Ovary (tissue), 9 donors: Measurements from ENCODE around the gene AK1. TPM values are rescaled to one million over a fixed set of nuclear protein-coding genes. Genes with fewer than 3 reads are reported as not detected.

Experiments used
- DNase-seq, 5 donors: peaks; one replicate each; pipeline ENCODE4 v3.0.0-alpha.2; 2019 to 2020
- H3K27ac ChIP-seq, 2 donors: fragments of 200-600 bp; one replicate each; pipeline versions ENCODE4 v1.5.1 to v1.8.0; 2019 to 2022
- H3K27me3 ChIP-seq: fragments of 200-600 bp; one replicate; pipeline ENCODE4 v1.8.0; 2022
- H3K36me3 ChIP-seq: fragments of 200-600 bp; sonication (generic); one replicate; pipeline ENCODE4 v1.5.1; 2019
- H3K4me1 ChIP-seq: one replicate; pipeline ENCODE4 v1.8.1; 2013; ENCODE audit warnings: mild to moderate bottlenecking, moderate library complexity; ENCODE audit not compliant: insufficient read depth
- H3K4me3 ChIP-seq: fragments of 200-600 bp; sonication (generic); one replicate; pipeline ENCODE4 v1.5.1; 2017
- H3K9me3 ChIP-seq, 2 donors: fragments of 200-600 bp in 1 of 2; sonication (generic) in 1 of 2; one replicate each; pipeline versions ENCODE4 v1.5.1 to v1.8.1; 2013 to 2019; ENCODE audit warnings: mild to moderate bottlenecking in 1 of 2, moderate library complexity in 1 of 2
- CTCF ChIP-seq, 3 donors: fragments of 450-650 bp in 2 of 3; fragments of 200-600 bp in 1 of 3; IDR thresholded peaks; one replicate each; pipeline versions ENCODE4 v1.5.1 to v1.8.0; 2016 to 2022; ENCODE audit warnings: antibody characterized with exemption in 3 of 3, mild to moderate bottlenecking in 1 of 3
- EP300 ChIP-seq: sonication (generic); formaldehyde crosslinking; IDR thresholded peaks from one replicate; pipeline ENCODE4 v1.6.1; 2017; ENCODE audit warnings: antibody characterized with exemption
- POLR2A ChIP-seq: fragments of 450-650 bp; IDR thresholded peaks from one replicate; pipeline ENCODE4 v1.6.1; 2017; ENCODE audit warnings: antibody characterized with exemption, mild to moderate bottlenecking, moderate library complexity
- WGBS, 3 donors: extraction: QIAGEN DNeasy Blood & Tissue Kit in 1 of 3; methylation state at CpG; one replicate each; pipeline versions ENCODE4 v1.1.5 to v1.1.7; 2013 to 2017; 5-methylcytosine and 5-hydroxymethylcytosine counted together
- intact Hi-C, 4 donors: fragments of 100-400 bp; cut with DNase I; formaldehyde crosslinking; loops; one replicate each; pipeline versions ENCODE4 v1.11.0 to v1.15.1; 2022 to 2023
- polyA plus RNA-seq, 2 donors: library from polyadenylated mRNA; stranded (reverse); fragments of 200-250 nt in 1 of 2; fragments of 350-450 nt in 1 of 2; fragmentation: Illumina TruSeq in 1 of 2; extraction: RNeasy Lipid Tissue Mini Kit (QIAGEN cat#74804) in 1 of 2; gene quantifications; one replicate each; pipeline ENCODE4 v1.2.3, GENCODE V29; 2013 to 2014
- total RNA-seq, 7 donors: library from RNA; depleted of rRNA in 2 of 7; stranded (reverse); fragments of >200 nt in 2 of 7; fragmentation: NEBNext Ultra II Directional in 3 of 7; extraction: Animal tissue kit (Norgen Biotek cat#: 25700) in 3 of 7; gene quantifications; one replicate each; pipeline versions ENCODE4 v1.1.0 to v1.2.4, GENCODE V29; 2016 to 2023
- donor health status: DM: no; HTN: no; CAD: no; lungs with moderate emphysema.
- donor health status: DM: no; HTN: no; CAD: no.
- donor health status: Bipolar disorder and iron deficiency.
- donor health status: DM: yes; HTN: yes; CAD: no.
- donor health status: DM: no; HTN: no; CAD: no.
- donor health status: DM: yes; HTN: yes; CAD: no.

Gene AK1
- total and polyA plus RNA-seq, 9 donors, result 30.9 to 174 (median 119) TPM

- no peaks in the 10 kb centered on the region for H3K36me3 ChIP-seq
- H3K27ac ChIP-seq, result peak overlapping the region; percentile 88 to 96
- peaks cover 72% of the 10 kb centered on the region for H3K4me1 ChIP-seq
- 14 to 41% (median 16%) methylated on average over 17 of the region's 17 CpGs for WGBS, 3 donors
- intact Hi-C loops, result no loop called here
- TF ChIP-seq POLR2A (peak; percentile 7), EP300 (no peak)
- H3K27me3 ChIP-seq, result no peaks in the 10 kb centered on the region
- peak; percentile 70 to 81 (median 72) for DNase-seq
- H3K9me3 ChIP-seq, result no peaks in the 10 kb centered on the region
- no peak overlapping the region for H3K4me3 ChIP-seq
These were observed 41.4 kb downstream of the AK1 start for GRCh38 chr9:127835991-127836516.

GRCh38 chr9:127833555-127833954 is 43.9 kb downstream of the AK1 start:
- TF ChIP-seq EP300 (peak; percentile 72), POLR2A (no peak), CTCF (IDR thresholded peaks at IDR 0.05) (peak in 1 of 3 donors; percentile 16)
- no peak overlapping the region for H3K4me3 ChIP-seq
- peak overlapping the region; percentile 67 to 96 for H3K27ac ChIP-seq
- intact Hi-C loops, result no loop called here
- H3K27me3 ChIP-seq, result no peaks in the 10 kb centered on the region
- H3K9me3 ChIP-seq, result no peaks in the 10 kb centered on the region
- H3K4me1 ChIP-seq, result peaks cover 61% of the 10 kb centered on the region
- DNase-seq, result no peak
- no peaks in the 10 kb centered on the region for H3K36me3 ChIP-seq
- 6 to 15% (median 8%) methylated on average over 1 of the region's 1 CpG for WGBS, 3 donors

GRCh38 chr9:127832248-127832647 is 45.2 kb downstream of the AK1 start:
- H3K9me3 ChIP-seq, result no peaks in the 10 kb centered on the region
- intact Hi-C loops, result no loop called here
- peak overlapping the region; percentile 23 to 96 for H3K27ac ChIP-seq
- H3K4me1 ChIP-seq, result peaks cover 57% of the 10 kb centered on the region
- H3K36me3 ChIP-seq, result no peaks in the 10 kb centered on the region
- 55 to 60% (median 59%) methylated on average over 7 of the region's 7 CpGs for WGBS, 3 donors
- TF ChIP-seq POLR2A (no peak), CTCF (IDR thresholded peaks at IDR 0.05) (no peak), EP300 (no peak)
- peak in 1 of 5 donors; percentile 46 for DNase-seq
- no peak overlapping the region for H3K4me3 ChIP-seq
- no peaks in the 10 kb centered on the region for H3K27me3 ChIP-seq

GRCh38 chr9:127829205-127829906 is 48.1 kb downstream of the AK1 start:
- TF ChIP-seq POLR2A, result no peak
- no peak for TF ChIP-seq CTCF (IDR thresholded peaks at IDR 0.05)
- TF ChIP-seq EP300, result no peak
- 39 to 56% (median 51%) methylated on average over 6 of the region's 6 CpGs for WGBS, 3 donors
- Histone ChIP-seq H3K4me1 (peaks cover 41% of the 10 kb centered on the region), H3K36me3 (no peaks in the 10 kb centered on the region), H3K27me3 (no peaks in the 10 kb centered on the region), H3K27ac (peak overlapping the region; percentile 77 to 96), H3K9me3 (no peaks in the 10 kb centered on the region), H3K4me3 (no peak overlapping the region)
- intact Hi-C loops, result loop anchor here in 2 of 4 donors (5.0 kb wide), 2 partner anchors 33 to 38 kb away; no protein-coding TSS in a partner anchor
- peak in 1 of 5 donors; percentile 57 for DNase-seq
